Hepatocyte (in vitro differentiated cells): ENCODE measurements around the gene HCN2.

ENCODE experiments used
- CTCF ChIP-seq: fragments of 200-600 bp; sonication (generic); IDR thresholded peaks from 2 replicates; pipeline ENCODE4 v1.5.1; 2016; ENCODE audit warnings: antibody characterized with exemption, mild to moderate bottlenecking; ENCODE audit not compliant: poor library complexity
- EZH2 ChIP-seq: fragments of 200-600 bp; sonication (generic); IDR thresholded peaks from 2 replicates; pipeline ENCODE4 v1.6.1; 2016; ENCODE audit warnings: antibody characterized with exemption, mild to moderate bottlenecking, borderline replicate concordance

- TF ChIP-seq CTCF (no peak), EZH2 (no peak)
Measured at GRCh38 chr19:658059-658839, 68.6 kb downstream of the HCN2 start.
